GM18526 (cell line): ENCODE measurements around the gene ELF2.

ENCODE experiments used
- POLR2A ChIP-seq: IDR thresholded peaks from 3 replicates; pipeline ENCODE4 v1.6.1; 2011; ENCODE audit not compliant: insufficient read length; ENCODE audit errors: extremely low read depth

Gene ELF2

GRCh38 chr4:139196462-139196861 is 19.4 kb upstream of the ELF2 start:
- no peak for TF ChIP-seq POLR2A

GRCh38 chr4:139191373-139191772 is 14.4 kb upstream of the ELF2 start:
- no peak for TF ChIP-seq POLR2A

- no peak for TF ChIP-seq POLR2A
These were observed 13.0 kb upstream of the ELF2 start for GRCh38 chr4:139189972-139190371.

- TF ChIP-seq POLR2A, result no peak
These were observed 12.4 kb upstream of the ELF2 start for GRCh38 chr4:139189417-139189749.

GRCh38 chr4:139188648-139189416 is 11.8 kb upstream of the ELF2 start:
- TF ChIP-seq POLR2A, result no peak

- no peak for TF ChIP-seq POLR2A
These were observed 7.1 kb upstream of the ELF2 start for GRCh38 chr4:139184129-139184528.

- peak; percentile 43 for TF ChIP-seq POLR2A
These were observed 1.0 kb upstream of the ELF2 start for GRCh38 chr4:139177869-139178619.

GRCh38 chr4:139176302-139177048 is 543 bp downstream of the ELF2 start:
- no peak for TF ChIP-seq POLR2A

- no peak for TF ChIP-seq POLR2A
These were observed 1.2 kb downstream of the ELF2 start for GRCh38 chr4:139175646-139176301.

- TF ChIP-seq POLR2A, result no peak
These were observed 4.9 kb downstream of the ELF2 start for GRCh38 chr4:139171876-139172691.

- TF ChIP-seq POLR2A, result no peak
These were observed 6.1 kb downstream of the ELF2 start for GRCh38 chr4:139170932-139171331.

GRCh38 chr4:139167774-139168444 is 9.1 kb downstream of the ELF2 start:
- no peak for TF ChIP-seq POLR2A

GRCh38 chr4:139164731-139165130 is 12.3 kb downstream of the ELF2 start:
- TF ChIP-seq POLR2A, result no peak

GRCh38 chr4:139163806-139164206 is 13.2 kb downstream of the ELF2 start:
- TF ChIP-seq POLR2A, result no peak
